ENCODE results near the gene NUAK2.

Gene NUAK2

GRCh38 chr1:205272536-205272935 lies 49.0 kb downstream of the NUAK2 start:
- no peak for DNase-seq (ENCODE audit: low read depth)

- no peak for DNase-seq (ENCODE audit: low read depth)
Observed at GRCh38 chr1:205271745-205272144, 49.8 kb downstream of the NUAK2 start.

DNA sequence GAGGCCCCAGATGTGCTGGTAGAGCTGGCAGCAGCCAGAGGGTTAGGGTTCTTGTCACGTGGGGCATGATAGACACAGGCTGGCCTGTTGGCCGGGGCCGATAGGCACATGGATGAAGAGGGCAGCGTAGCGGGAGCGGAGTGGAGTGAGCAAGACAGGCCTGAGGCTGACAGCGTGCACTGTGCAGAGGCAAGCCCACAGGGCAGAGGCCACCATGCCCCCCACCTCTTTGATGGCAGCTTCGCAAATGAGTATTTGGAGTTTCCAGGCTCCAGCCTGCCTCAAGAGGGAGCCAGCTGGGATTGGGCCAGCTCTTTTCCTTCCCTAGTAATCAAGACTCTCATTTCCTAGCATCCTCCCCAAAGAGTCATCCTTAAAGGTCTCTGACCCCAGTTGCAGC lies 50.3 kb downstream of the NUAK2 start:
- DNase-seq (ENCODE audit: low read depth) = no peak

GRCh38 chr1:205270764-205271163 lies 50.8 kb downstream of the NUAK2 start:
- DNase-seq (ENCODE audit: low read depth) = no peak

DNA sequence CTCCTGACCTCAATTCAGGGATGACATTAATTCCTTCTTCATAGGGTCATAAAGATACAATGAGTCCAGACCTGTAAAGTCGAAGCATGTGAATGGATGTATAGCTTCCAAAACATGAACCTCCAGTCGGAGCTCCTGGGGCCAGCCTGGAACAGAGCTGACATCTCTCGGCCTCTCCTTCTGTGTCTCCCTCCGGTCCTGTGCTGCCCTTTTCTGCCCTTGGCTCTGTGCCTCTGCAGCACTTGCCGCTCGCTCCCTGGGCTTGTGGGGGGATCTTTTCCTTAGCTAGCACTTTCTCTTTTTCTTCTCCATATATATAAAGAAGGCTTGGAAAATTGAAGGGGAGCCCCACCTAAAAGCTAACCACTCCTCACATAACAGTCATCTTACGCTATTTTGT lies 51.3 kb downstream of the NUAK2 start:
- no peak for DNase-seq (ENCODE audit: low read depth)

- no peak for DNase-seq (ENCODE audit: low read depth)
Observed at GRCh38 chr1:205269711-205270110, 51.8 kb downstream of the NUAK2 start.

DNA sequence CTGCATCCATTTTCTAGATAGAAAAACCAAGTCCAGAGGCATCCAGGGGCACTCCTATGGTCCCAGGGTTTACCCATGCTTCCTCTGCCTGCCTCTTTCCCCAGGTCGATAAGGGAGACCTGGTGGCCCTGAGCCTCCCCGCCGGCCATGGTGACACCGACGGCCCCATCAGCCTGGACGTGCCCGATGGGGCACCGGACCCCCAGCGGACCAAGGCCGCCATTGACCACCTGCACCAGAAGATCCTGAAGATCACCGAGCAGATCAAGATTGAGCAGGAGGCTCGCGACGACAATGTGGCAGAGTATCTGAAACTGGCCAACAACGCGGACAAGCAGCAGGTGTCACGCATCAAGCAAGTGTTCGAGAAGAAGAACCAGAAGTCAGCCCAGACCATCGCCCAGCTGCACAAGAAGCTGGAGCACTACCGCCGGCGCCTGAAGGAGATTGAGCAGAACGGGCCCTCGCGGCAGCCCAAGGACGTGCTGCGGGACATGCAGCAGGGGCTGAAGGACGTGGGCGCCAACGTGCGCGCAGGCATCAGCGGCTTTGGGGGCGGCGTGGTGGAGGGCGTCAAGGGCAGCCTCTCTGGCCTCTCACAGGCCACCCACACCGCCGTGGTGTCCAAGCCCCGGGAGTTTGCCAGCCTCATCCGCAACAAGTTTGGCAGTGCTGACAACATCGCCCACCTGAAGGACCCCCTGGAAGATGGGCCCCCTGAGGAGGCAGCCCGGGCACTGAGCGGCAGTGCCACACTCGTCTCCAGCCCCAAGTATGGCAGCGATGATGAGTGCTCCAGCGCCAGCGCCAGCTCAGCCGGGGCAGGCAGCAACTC lies 52.5 kb downstream of the NUAK2 start:
- no peak for DNase-seq (ENCODE audit: low read depth)

GRCh38 chr1:205267306-205267902 lies 54.1 kb downstream of the NUAK2 start:
- DNase-seq (ENCODE audit: low read depth) = no peak

DNA sequence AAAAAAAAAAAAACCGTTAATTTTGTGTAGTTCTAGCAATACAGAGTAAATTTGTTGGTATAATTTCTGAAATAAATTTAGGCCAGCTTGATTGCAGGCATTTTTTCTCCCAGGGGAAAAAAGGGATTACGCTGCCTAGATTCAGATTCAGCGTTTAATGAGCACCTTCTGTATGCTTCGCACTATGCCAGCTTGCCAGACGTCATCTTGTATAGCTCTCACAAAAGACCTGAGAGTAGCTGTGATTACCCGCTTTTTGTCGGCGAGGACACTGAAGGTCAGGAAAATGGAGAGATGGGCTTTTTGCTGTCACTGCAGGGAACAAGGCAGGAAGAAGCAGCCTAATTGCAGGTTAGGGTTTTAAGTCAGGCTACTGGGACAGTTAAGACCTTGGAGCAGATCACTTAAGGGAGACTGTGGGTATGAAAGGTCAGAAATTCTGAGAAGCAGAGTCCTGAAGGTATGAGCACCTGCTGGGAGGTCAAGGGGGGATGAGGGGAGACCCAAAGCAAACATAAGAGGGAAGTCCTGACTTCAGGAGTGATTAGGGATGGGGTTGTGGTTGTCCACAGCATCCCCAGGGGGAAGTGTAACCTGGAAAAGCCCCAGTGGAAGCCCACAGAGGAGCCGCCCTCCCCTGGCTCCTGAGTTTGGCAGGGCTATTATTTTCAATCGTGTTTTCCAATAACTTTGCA lies 54.8 kb downstream of the NUAK2 start:
- DNase-seq (ENCODE audit: low read depth) = no peak

DNA sequence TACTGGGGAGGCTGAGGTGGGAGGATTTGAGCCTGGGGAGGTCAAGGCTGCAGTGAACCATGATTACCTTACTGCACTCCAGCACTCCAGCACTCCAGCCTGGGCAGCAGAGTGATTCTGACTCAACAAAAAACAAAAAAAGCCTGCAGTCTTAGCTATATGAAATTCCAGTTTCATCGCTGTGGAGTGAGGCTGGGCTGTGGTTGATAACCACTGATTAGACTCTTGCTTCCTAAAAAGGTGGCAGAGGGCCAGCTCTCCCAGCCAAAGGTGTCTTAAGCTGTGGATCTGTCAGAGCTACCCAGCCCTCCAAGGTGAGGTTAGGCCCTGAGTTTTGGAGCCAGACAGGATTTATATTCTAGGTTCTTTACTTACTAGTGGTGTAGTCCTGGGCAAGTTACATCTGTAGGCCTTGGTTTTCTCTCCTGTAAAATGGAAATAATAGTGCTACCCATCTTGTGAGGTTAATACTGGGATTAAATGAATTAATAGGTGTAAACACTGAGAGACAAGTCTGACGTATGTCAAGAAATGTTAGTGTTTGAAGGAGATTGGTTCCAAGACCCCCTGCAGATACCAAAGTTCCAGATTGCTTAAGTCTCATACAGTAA lies 57.9 kb downstream of the NUAK2 start:
- DNase-seq (ENCODE audit: low read depth) = no peak

GRCh38 chr1:205262731-205263171 lies 58.8 kb downstream of the NUAK2 start:
- no peak for DNase-seq (ENCODE audit: low read depth)

DNA sequence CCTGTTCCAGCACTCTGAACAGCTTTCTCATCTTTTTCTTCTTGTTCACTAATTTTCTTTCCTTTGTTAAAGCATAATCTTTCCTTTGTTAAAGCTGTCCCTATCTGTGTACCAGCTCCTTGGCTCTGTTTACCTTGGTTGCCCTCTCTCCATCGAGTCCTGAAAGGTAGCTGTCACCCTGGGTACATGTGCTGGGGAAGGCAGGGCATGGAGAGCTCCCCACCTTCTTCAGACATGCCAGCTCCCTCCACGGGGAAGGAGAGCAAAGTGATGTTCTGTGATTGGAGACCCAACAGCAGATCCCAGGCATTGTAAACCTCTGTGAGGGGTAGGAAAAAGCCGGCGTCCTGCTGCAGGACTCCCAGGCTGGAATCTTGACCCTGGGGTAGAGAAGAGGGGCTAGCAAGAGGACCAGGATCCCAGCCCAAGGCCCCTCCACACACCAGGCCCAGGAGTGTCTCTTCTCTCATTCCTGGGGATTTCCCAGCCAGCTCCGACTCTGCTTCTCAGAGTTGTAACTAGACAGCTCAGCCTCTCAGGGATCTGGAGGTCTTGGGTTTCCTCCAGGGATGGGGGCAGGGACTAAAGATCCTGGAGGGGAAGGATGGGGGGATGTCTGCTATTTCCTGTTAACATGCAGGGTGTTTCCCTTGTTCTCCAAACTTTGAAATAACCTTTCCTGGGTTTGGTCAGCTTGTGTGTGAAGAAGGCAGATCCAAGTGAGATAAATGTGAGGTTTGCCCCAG lies 59.4 kb downstream of the NUAK2 start:
- no peak for DNase-seq (ENCODE audit: low read depth)

DNA sequence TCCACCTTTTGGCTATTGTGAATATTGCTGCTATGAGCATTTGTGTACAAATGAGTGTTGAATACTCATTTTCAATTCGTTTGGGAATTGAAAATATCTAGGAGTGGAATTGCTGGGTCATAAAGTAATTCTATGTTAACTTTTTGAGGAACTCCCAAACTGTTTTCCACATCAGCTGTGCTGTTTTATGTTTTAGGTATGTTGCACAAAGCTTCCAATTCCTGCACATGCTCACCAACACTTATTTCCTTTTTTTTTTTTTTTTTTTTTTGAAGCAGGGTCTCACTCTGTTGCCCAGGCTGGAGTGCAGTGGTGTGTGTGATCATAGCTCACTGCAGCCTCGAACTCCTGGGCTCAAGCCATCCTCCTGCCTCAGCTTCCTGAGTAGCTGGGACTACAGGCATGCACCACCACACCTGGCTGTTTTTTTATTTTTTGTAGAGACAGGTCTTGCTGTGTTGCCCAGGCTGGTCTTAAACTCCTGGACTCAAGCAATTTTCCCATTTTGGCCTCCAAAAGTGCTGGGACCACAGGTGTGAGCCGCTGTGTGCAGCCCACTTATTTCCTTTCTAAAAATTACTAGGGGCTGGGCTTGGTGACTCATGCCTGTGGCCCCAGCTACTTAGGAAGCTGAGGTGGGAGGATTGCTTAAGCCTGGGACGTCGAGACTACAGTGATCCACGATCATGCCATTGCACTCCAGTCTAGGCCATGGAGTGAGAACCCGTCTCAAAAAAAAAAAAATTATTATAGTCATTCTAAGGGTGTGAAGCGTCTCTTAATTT lies 60.4 kb downstream of the NUAK2 start:
- no peak for DNase-seq (ENCODE audit: low read depth)

DNA sequence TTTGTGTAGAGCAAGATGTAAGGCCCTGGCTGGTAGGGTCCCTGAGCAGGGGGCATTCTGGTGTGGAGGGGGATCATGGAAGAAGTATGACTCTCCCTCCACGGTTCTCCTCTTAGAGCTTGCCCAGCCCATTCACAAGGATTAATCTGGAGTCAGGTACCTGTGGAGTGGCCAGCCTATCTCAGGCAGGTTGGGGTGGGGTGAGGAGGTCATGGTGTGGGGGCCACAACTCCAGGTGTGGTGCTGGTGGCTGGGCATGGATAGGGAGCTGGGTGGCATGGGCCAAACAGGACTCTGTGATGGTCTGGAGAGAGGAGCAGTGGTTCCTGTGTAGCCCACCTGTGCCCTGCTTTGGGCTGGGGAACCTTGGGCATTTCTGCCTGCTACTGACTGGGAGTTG lies 61.5 kb downstream of the NUAK2 start:
- DNase-seq (ENCODE audit: low read depth) = no peak

- no peak for DNase-seq (ENCODE audit: low read depth)
Observed at GRCh38 chr1:205259324-205259832, 62.2 kb downstream of the NUAK2 start.

- no peak for DNase-seq (ENCODE audit: low read depth)
Observed at GRCh38 chr1:205258719-205259118, 62.8 kb downstream of the NUAK2 start.

- no peak for DNase-seq (ENCODE audit: low read depth)
Observed at GRCh38 chr1:205258261-205258691, 63.3 kb downstream of the NUAK2 start.

DNA sequence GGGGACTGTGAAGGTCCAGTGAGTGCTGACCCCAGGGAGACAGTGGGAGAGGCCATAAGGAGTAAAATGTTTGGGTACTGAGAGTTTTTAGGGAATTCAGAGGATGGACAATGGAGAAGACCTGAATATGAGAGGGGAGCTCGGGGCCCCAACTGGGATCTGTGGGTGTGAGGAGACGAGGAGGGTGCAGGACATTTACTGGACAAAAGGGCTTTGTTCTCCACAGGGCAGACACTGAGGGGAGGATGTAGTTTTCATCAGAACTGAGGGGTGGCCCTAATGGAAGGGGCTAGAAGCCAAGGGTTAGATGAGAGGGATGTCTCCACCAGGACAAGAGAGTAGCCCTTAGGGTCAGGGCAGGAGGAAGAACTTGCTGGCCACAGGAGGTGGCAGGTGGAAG lies 63.8 kb downstream of the NUAK2 start:
- DNase-seq (ENCODE audit: low read depth) = no peak

DNA sequence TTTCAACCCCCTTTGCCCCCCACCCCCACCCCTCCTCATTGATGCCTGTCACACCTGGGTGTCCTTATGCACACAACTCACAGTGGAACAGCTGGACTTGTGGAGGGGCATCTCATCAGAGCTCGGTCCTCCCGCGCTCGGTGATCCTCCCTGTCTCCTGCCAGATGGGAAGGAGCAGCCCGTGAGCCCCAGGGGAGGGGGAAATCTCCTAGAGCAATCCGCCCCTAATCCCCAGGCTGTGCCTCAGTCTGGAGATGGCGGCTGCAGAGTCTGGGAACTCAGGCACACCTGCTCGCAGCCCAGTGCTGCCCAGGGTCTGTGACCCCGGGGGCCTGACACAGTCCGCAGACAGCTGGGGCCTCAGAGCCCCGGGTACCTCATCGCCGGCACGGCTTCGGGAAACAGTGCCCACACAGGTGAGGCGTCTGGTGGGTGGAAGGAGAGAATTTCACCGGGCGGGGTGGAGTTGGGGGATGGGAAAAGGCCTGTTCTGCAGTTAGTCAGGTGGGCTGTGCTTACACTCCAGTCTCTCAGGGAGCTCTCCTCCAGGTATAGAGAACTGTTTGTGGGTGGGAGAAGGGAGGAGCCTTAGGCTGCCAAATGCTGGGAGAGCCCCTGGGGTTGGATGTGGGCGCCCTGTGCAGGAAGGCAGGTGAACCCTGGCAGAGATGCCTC lies 64.5 kb downstream of the NUAK2 start:
- DNase-seq (ENCODE audit: low read depth) = no peak
